B cell (primary cell): ENCODE measurements around the gene CRHR2. TPM values are rescaled to one million over a fixed set of nuclear protein-coding genes. Genes with fewer than 3 reads are reported as not detected.

Experiments used
- ATAC-seq: fragments of 200-7000 bp; cut with Tn5 transposase; one replicate; pipeline ENCODE4 v1.10.0; 2021; ENCODE audit warnings: low read depth, mild to moderate bottlenecking, moderate number of reproducible peaks, moderate library complexity
- CTCF ChIA-PET: fragments of 350-600 bp; sonication (Branson Sonifier 250); formaldehyde crosslinking; loops from one replicate; lab custom pipeline; 2021; ENCODE audit warnings: antibody characterized with exemption, inconsistent platforms; lab: Charles Lee
- POLR2A ChIA-PET: fragments of 350-600 bp; sonication (Branson Sonifier 250); formaldehyde crosslinking; loops from one replicate; lab custom pipeline; 2021; ENCODE audit warnings: antibody characterized with exemption; lab: Charles Lee
- DNase-seq: peaks from one replicate; pipeline ENCODE4 v3.0.0; 2013
- H2AFZ ChIP-seq: 2 replicates; pipeline ENCODE4 v1.6.1; 2012; ENCODE audit warnings: mild to moderate bottlenecking, low read depth, low read length; ENCODE audit not compliant: insufficient read depth, poor library complexity, severe bottlenecking
- H3K27ac ChIP-seq, 2 donors: 1 replicate in 1 of 2; 2 replicates in 1 of 2; pipeline ENCODE4 v1.5.1; 2012 to 2013; ENCODE audit warnings: low read length in 2 of 2, mild to moderate bottlenecking in 2 of 2, moderate library complexity in 1 of 2
- H3K27me3 ChIP-seq, 4 experiments: fragments of 200-600 bp in 1 of 4; sonication (generic) in 1 of 4; replicated peaks in 1 of 4; 1 replicate in 2 of 4; 2 replicates in 2 of 4; pipeline versions ENCODE4 v1.6.1 to v1.7.0; 2013 to 2016; ENCODE audit warnings: low read length in 3 of 4, mild to moderate bottlenecking in 2 of 4, mixed read lengths in 1 of 4, moderate library complexity in 1 of 4; ENCODE audit not compliant: insufficient read depth in 4 of 4, control insufficient read depth in 3 of 4; ENCODE audit errors: control extremely low read depth in 1 of 4
- H3K36me3 ChIP-seq, 2 experiments: replicated peaks in 1 of 2; 1 replicate in 1 of 2; 2 replicates in 1 of 2; pipeline versions ENCODE4 v1.6.1 to v1.7.1; 2013; ENCODE audit warnings: low read length in 1 of 2; ENCODE audit not compliant: insufficient read depth in 2 of 2, control insufficient read depth in 1 of 2; ENCODE audit errors: control extremely low read depth in 1 of 2, extremely low read depth in 1 of 2
- H3K4me1 ChIP-seq, 2 donors: fragments of 200-600 bp in 1 of 2; sonication (generic) in 1 of 2; 1 replicate in 1 of 2; 2 replicates in 1 of 2; pipeline versions ENCODE4 v1.5.1 to v1.6.1; 2013 to 2017; ENCODE audit warnings: low read length in 2 of 2; ENCODE audit not compliant: control insufficient read depth in 2 of 2, insufficient read depth in 2 of 2
- H3K4me2 ChIP-seq: replicated peaks from 2 replicates; pipeline ENCODE3; 2012; ENCODE audit warnings: mild to moderate bottlenecking, low read depth, low read length; ENCODE audit not compliant: poor library complexity, severe bottlenecking
- H3K4me3 ChIP-seq, 5 experiments: fragments of 200-600 bp in 1 of 5; sonication (generic) in 1 of 5; 1 replicate in 3 of 5; 2 replicates in 2 of 5; pipeline versions ENCODE4 v1.5.1 to v1.7.0; 2011 to 2016; ENCODE audit warnings: low read length in 4 of 5, mild to moderate bottlenecking in 4 of 5, low read depth in 2 of 5, control low read depth in 1 of 5, moderate library complexity in 1 of 5; ENCODE audit not compliant: insufficient read depth in 1 of 5; ENCODE audit errors: control extremely low read depth in 1 of 5, extremely low read depth in 1 of 5
- H3K79me2 ChIP-seq: fragments of 200-600 bp; sonication (generic); one replicate; pipeline ENCODE4 v1.6.0; 2016; ENCODE audit warnings: low read length; ENCODE audit not compliant: control insufficient read depth, insufficient read depth
- H3K9ac ChIP-seq: fragments of 200-600 bp; sonication (generic); 2 replicates; pipeline ENCODE4 v1.6.1; 2017; ENCODE audit warnings: mild to moderate bottlenecking, low read length, moderate library complexity
- H3K9me3 ChIP-seq, 3 donors: one replicate each; pipeline versions ENCODE4 v1.6.1 to v1.7.1; 2013; ENCODE audit warnings: low read length in 2 of 3; ENCODE audit not compliant: control insufficient read depth in 2 of 3, insufficient read depth in 1 of 3; ENCODE audit errors: control extremely low read depth in 1 of 3
- H4K20me1 ChIP-seq: 2 replicates; pipeline ENCODE4 v1.6.0; 2012; ENCODE audit warnings: mild to moderate bottlenecking, low read length; ENCODE audit not compliant: insufficient read depth, control insufficient read depth, poor library complexity, severe bottlenecking
- H3K27ac Mint-ChIP-seq: one replicate; pipeline ENCODE4 v1.8.0; 2021; ENCODE audit warnings: mixed read lengths
- H3K27me3 Mint-ChIP-seq: one replicate; pipeline ENCODE4 v1.8.0; 2021; ENCODE audit warnings: mixed read lengths
- H3K4me1 Mint-ChIP-seq: one replicate; pipeline ENCODE4 v1.8.0; 2021; ENCODE audit warnings: mixed read lengths
- H3K4me3 Mint-ChIP-seq: one replicate; pipeline ENCODE4 v1.8.0; 2021; ENCODE audit warnings: mixed read lengths
- H3K9me3 Mint-ChIP-seq: one replicate; pipeline ENCODE4 v1.8.0; 2022; ENCODE audit warnings: mixed read lengths; ENCODE audit not compliant: insufficient read depth
- EZH2 ChIP-seq: IDR thresholded peaks from 2 replicates; pipeline ENCODE4 v1.6.1; 2012; ENCODE audit warnings: borderline replicate concordance, low read depth, mild to moderate bottlenecking, moderate library complexity, low read length; ENCODE audit not compliant: insufficient read depth, poor library complexity, severe bottlenecking
- WGBS: methylation state at CpG from one replicate; pipeline ENCODE4 v1.1.5; 2013; ENCODE audit warnings: missing lambda C conversion rate; ENCODE audit not compliant: insufficient coverage; 5-methylcytosine and 5-hydroxymethylcytosine counted together
- intact Hi-C: fragments of 100-400 bp; cut with micrococcal nuclease; formaldehyde crosslinking; loops from one replicate; pipeline ENCODE4 v1.10.0; 2022
- polyA plus RNA-seq: library from polyadenylated mRNA; depleted of rRNA; stranded (reverse); fragments of >200 nt; gene quantifications from 2 replicates; pipeline ENCODE4 v1.2.3, GENCODE V29; 2012
- total RNA-seq, 2 donors: library from RNA; stranded (reverse); fragments of 120-200 nt in 1 of 2; gene quantifications; 1 replicate in 1 of 2; 2 replicates in 1 of 2; pipeline versions ENCODE4 v1.2.3 to v1.2.4, GENCODE V29; 2013 to 2022
- TF ChIP-seq, protein P1 (sequence below): fragments of 200-600 bp; IDR thresholded peaks from one replicate; pipeline ENCODE4 v1.8.0; 2022; ENCODE audit warnings: antibody characterized with exemption, mild to moderate bottlenecking

Gene CRHR2
- total and polyA plus RNA-seq, 2 donors (not counting 1 experiment from before 2014, with no cell fraction given) = not detected

DNA sequence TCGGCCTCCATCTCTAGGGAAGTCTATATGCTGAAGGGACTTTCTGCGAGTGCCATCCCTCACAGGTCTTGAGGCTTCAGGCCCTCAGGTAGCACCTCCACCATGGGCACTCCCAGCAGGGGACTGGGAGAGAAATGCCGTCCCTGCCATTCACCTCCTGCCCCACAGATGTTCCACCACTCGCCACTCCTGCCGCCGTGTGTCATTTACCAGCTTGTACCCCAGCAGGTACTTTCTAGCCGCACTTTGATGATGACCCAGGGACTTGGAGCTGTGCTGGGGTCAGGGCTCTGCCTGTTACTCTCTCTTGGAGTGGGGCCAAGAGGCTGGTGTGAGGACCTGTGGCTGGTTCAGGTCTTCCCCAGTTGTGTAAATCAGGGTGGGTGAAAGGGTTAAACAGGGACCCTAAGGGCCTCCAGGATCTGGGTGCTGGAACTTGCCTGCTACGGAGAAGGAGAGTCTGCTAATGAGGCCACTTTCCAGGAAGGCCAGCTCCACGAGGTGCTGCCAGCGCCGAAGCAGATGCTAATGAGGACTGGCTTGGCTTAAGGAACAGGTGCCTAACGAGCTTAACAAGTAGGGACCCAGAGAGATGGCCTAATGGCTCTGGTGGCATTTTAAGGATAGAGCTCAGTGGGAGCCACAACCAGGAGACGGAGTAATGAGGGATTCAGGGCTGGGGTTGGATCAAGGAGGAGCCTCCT, 32.4 kb downstream of the CRHR2 start:
- no peaks in the 10 kb centered on the region for H4K20me1 ChIP-seq
- H3K27ac ChIP-seq = no peak overlapping the region
- POLR2A ChIA-PET = no interaction called here
- WGBS = 92% methylated on average over 11 of the region's 13 CpGs
- no peaks in the 10 kb centered on the region for H3K4me1 ChIP-seq
- ATAC-seq (no peak), DNase-seq (no peak)
- H3K9ac ChIP-seq = no peak overlapping the region
- Mint-ChIP-seq H3K4me3 (no peak overlapping the region), H3K4me1 (no peaks in the 10 kb centered on the region), H3K27me3 (no peaks in the 10 kb centered on the region), H3K27ac (no peak overlapping the region), H3K9me3 (no peaks in the 10 kb centered on the region)
- intact Hi-C loops = no loop called here
- H2AFZ ChIP-seq = no peak overlapping the region
- peaks cover 0 to 2% of the 10 kb centered on the region in 2 experiments for H3K36me3 ChIP-seq
- no peaks in the 10 kb centered on the region for H3K79me2 ChIP-seq
- no peak overlapping the region for H3K4me3 ChIP-seq
- H3K4me2 ChIP-seq = no peak overlapping the region
- TF ChIP-seq EZH2 = no peak
- TF ChIP-seq, protein P1, sequence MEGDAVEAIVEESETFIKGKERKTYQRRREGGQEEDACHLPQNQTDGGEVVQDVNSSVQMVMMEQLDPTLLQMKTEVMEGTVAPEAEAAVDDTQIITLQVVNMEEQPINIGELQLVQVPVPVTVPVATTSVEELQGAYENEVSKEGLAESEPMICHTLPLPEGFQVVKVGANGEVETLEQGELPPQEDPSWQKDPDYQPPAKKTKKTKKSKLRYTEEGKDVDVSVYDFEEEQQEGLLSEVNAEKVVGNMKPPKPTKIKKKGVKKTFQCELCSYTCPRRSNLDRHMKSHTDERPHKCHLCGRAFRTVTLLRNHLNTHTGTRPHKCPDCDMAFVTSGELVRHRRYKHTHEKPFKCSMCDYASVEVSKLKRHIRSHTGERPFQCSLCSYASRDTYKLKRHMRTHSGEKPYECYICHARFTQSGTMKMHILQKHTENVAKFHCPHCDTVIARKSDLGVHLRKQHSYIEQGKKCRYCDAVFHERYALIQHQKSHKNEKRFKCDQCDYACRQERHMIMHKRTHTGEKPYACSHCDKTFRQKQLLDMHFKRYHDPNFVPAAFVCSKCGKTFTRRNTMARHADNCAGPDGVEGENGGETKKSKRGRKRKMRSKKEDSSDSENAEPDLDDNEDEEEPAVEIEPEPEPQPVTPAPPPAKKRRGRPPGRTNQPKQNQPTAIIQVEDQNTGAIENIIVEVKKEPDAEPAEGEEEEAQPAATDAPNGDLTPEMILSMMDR = no peak
- no peaks in the 10 kb centered on the region for H3K27me3 ChIP-seq
- no peaks in the 10 kb centered on the region for H3K9me3 ChIP-seq
- CTCF ChIA-PET = no interaction called here

DNA sequence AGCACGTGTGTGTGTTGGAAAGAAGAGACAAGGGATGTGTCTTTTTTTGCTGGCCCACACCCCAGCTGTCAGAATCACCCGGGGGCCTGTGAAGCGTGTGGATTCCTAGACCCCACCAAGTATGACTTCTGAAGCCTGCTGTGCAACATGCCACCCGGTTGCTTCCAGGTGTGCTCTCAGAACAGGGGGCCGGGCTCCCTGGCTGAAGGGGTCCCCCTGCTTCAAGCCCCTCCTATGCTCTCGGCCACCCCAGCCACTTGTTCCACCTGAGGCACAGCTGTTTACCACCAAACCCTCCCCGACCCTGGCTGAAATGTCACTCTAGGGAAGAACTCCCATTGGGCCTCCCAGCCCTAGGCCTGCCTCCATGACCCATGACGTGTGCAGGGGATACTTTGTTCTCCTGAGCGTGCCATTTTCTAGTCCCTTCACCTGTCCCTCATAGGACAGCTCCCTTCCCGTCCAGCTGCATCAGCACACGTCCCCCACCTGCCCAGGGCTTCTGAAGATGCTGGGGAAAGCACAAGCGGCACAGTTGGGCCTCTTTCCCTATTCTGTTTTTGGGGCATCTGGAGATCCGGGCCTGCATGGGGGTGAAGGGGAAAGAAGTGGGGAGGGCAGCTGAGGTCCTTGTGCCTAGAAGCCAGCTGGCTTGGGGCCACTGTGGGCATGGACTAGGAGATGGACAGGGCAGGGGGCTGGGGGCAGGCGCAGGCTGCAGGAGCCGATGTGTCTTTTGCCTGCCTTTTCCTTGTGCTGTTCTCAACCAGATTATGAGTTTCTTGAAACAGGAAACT, 33.3 kb downstream of the CRHR2 start:
- Histone ChIP-seq H3K27me3 (no peaks in the 10 kb centered on the region), H3K4me1 (no peaks in the 10 kb centered on the region), H3K9me3 (no peaks in the 10 kb centered on the region), H3K9ac (no peak overlapping the region), H3K4me2 (no peak overlapping the region), H3K79me2 (no peaks in the 10 kb centered on the region), H3K4me3 (no peak overlapping the region), H2AFZ (no peak overlapping the region), H4K20me1 (no peaks in the 10 kb centered on the region), H3K36me3 (peaks cover 0 to 2% of the 10 kb centered on the region in 2 experiments), H3K27ac (no peak overlapping the region)
- Mint-ChIP-seq H3K4me3 (no peak overlapping the region), H3K9me3 (no peaks in the 10 kb centered on the region), H3K4me1 (no peaks in the 10 kb centered on the region), H3K27ac (peak overlapping the region; percentile 26), H3K27me3 (no peaks in the 10 kb centered on the region)
- no peak for TF ChIP-seq EZH2
- TF ChIP-seq, protein P1 = no peak
- intact Hi-C loops = no loop called here
- WGBS = 85% methylated on average over 15 of the region's 15 CpGs
- ChIA-PET CTCF (no interaction called here), POLR2A (no interaction called here)
- ATAC-seq = no peak
- no peak for DNase-seq
